Testis (tissue), 2 donors: Measurements from ENCODE around the gene DNAH6.
A peak's percentile ranks its signal among the peaks of the same experiment; 100 is the strongest.

Source experiments
- CTCF ChIP-seq, 3 experiments: fragments of 450-650 bp in 2 of 3; fragments of 200-600 bp in 1 of 3; sonication (generic) in 1 of 3; IDR thresholded peaks; one replicate each; pipeline ENCODE4 v1.5.1; 2016 to 2019; ENCODE audit warnings: antibody characterized with exemption in 3 of 3, mild to moderate bottlenecking in 2 of 3, moderate library complexity in 1 of 3
- POLR2A ChIP-seq: fragments of 450-650 bp; IDR thresholded peaks from one replicate; pipeline ENCODE4 v1.6.1; 2017; ENCODE audit warnings: antibody characterized with exemption, mild to moderate bottlenecking, moderate library complexity

DNA sequence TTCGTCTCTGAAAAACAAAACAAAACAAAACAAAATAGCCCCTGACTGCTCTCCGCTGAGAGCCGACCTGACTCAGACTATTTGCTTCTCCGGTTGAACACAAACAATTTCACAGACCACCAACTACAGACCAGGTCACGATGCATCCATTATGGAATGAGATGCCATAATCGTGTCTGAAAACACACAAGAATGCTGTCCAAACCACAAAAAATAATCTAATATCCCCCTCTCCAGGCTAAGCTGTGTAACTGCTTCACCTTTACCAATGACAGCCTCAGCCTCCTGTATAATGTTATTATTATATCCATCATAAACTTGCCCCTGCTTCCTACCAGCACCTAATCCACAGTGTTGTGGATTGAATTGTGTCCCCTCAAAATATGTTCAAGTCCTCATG is 114.7 kb downstream of the DNAH6 start:
- peak in 2 of 3 experiments; percentile 32 to 33 for TF ChIP-seq CTCF (IDR thresholded peaks at IDR 0.05)
- no peak for TF ChIP-seq POLR2A
